HPDE6-E6E7 (cell line): ENCODE results near the gene ERVK3-1.
A peak's percentile ranks its signal among the peaks of the same experiment; 100 is the strongest.
"Not testable (repeated sequence)": the region's sequence is repeated elsewhere in the genome, so short reads cannot be mapped to it uniquely, and the experiment has no call there.

ENCODE experiments used
- DNase-seq: peaks from one replicate; pipeline ENCODE4 v3.0.0; 2011; ENCODE audit warnings: missing footprints; ENCODE audit errors: extremely low spot score

The ERVK3-1 gene

DNA sequence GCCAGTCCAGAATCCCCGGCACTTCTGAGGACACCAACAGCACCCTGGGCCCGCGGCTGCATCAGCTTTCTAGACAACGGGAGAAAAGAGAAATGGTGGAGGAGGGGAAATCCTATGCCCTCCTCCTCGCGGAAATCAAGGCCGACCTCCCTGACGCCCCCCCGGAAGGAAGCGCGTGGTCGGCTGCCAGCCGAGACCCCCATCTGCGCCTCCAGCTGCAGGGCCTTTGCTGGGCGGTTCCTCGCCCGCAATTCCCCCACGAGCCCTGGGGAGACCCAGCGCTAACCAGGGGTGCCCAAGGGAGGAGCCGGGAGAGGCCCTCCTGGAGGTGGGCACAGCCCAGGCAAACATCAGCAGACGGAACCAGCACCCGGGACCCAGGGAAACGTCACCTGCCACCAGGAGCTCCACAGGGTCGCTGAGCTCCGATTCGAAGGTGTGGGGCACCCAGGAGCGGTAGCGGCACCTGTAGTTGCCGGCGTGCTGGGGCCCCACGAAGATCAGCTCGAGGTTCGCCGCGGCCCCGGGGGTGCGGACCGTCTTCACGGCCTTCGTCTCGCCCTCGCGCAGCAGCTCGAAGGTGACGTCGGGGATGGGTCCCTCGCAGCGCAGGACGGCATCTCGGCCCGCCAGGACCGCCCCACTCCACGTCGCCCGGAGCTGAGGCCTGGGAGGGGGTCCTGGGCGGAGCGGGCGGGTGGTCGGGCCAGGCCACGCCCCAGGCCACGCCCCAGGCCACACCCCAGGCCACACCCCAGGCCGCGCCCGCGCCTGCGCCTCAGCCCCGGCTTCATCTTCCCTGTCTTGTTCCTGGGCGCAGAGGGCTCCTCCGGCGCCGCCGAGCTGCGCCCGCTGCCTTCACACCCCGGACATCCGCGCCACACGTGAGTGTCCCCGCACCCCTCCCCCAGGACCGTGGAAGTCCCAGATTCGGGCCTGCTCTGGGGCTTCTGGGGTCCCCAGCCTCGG lies 42.1 kb downstream of the ERVK3-1 start:
- peak; percentile 78 for DNase-seq

DNA sequence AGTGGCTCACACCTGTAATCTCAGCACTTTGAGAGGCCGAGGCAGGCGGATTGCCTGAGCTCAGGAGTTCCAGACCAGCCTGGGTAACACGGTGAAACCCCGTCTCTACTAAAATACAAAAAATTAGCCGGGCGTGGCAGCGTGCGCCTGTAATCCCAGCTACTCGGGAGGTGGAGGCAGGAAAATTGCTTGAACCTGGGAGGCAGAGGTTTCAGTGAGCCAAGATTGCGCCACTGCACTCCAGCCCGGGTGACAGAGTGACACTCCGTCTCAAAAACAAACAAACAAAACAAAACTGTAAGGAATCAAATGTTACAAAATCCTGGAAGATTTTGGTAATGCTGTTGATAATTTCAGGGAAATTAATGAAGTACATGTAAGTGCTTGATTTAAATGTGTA lies 42.9 kb downstream of the ERVK3-1 start:
- not testable (repeated sequence) for DNase-seq

DNA sequence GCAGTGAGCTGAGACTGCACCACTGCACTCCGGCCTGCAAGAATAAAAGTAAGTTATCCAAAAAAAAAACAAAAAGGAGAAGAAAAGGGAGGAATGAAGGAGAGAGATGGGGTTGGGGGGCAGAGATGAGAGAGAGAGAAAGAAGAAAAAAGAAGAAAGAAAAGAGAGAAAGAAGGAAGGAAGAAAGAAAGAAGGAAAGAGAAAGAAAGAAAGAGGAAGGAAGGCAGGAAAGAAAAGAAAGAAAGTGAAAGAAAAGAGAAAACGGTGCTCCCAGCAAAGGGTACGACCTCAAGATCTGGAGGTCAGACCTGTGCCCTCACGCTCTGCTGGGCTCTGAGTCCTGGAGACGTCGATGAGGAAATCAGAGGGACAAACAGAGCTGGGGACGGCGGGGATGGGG lies 44.4 kb downstream of the ERVK3-1 start:
- DNase-seq: no peak

DNA sequence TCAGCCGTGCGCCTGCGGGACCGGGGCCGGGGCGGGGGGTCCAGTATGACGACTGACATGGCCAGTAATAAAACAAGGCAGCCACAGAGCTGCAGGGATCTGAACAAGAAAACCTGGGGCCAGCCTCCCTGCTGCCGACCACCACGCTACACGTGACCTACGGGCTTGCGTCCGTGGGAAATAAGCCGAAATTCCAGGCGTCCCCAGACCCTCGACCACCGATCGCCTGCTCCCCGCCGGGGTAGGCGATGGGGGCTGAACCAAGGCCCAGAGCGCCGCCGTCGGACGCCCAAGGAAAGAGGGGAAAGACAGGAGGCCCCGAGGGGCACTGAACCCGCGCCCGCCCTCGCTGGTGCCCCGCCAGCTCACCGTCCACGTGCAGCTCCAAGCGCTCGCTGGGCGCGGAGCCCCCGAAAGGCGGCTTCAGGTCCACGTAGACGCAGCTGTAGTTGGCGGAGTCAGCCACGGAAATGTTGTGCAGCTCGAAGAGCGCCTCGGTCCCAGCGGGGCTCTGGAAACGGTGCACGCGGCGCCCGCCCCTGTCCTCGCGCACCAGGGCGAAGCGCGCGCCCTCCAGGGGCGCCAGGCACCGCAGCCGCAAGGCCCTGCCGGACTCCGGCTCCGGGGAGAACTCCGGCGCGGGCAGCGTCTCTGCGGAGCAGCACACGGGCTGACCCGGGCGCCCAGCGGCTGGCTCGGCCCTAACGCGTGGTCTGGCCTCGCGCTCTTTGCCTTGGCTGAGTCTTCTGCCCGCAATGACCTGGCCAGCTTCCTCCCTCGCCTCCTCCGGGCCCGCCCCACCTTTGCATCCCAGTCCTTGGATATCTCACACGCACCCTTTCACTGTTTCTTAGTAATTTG lies 45.1 kb downstream of the ERVK3-1 start:
- DNase-seq: no peak

DNA sequence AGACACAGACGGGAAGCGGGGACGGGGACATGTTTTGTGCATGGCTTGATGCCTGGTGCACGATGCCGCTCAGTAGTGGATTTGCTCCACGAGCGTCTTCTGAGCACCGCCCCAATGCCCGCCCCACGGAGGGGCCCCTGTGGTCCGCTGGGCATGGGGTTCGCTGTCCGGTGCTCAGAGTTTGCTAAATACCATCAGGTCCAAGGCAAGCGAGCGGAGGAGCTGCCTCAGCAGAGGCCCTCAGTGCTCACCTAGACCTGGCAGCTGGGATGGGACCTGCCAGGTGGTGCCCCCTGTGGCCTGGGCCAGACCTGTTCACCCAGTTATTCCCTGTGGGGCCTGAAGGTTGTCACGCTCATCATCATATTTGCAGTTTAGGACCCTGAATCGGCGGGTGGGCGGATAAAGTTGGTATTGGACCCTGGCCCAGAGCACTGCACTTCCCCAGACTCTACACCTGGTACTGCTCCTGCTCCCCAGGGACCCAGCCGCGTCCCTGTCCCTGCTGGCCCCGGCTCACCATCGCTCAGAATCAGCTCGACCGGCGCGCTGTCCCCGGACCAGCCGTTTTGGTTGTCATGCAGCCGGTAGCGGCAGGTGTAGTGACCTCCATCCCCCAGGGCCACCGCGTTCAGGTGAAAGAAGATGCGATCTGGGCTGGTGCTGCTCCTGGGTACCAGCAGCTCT lies 45.8 kb downstream of the ERVK3-1 start:
- no peak for DNase-seq

DNA sequence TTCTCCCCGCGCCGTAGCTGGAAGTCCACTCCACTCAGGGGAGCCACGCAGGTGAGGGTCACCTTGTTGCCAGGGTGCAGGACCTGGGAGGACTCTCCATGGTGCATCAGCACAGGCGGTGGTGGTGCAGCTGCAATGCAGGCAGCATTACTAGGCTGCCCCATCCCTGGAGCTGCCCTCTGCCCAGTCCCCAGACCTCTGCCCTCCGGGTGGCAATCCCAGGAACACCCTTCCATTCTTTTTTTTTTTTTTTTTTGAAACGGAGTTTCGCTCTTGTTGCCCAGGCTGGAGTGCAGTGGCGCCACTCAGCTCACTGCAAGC lies 46.3 kb downstream of the ERVK3-1 start:
- DNase-seq: no peak

DNA sequence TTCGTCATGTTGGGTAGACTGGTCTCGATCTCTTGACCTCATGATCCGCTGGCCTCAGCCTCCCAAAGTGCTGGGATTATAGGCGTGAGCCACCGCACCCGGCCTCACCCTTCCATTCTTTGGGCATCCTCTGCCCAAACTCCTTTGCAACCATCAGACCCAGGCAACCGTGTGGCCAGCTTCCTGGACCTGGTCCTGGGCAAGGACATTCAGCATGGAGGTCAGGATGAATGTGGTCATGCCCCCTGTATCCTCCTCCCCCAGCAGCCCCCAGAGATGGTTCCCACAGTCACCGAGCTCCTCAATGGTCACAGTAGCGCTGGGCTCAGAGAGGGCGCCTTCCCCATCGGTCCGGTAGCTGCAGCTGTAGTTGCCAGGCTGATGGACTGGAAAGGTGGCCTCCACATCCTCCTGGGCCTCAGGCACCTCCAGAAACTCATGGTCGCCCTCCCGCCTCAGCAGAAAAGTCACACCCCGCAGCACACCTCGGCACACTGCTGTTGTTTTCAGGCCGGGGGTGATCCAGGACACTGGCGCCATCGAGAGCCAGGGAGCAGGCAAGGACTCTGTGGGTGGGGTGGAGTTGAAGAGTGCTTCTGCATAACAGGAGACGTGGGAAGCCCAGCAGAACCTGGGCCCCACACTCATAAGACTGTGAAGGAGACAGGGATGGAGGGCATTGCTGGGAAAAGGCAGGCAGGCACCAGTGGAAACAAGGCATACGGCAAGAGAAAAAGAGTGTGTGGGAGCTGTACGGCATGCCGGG lies 47.0 kb downstream of the ERVK3-1 start:
- DNase-seq: no peak

DNA sequence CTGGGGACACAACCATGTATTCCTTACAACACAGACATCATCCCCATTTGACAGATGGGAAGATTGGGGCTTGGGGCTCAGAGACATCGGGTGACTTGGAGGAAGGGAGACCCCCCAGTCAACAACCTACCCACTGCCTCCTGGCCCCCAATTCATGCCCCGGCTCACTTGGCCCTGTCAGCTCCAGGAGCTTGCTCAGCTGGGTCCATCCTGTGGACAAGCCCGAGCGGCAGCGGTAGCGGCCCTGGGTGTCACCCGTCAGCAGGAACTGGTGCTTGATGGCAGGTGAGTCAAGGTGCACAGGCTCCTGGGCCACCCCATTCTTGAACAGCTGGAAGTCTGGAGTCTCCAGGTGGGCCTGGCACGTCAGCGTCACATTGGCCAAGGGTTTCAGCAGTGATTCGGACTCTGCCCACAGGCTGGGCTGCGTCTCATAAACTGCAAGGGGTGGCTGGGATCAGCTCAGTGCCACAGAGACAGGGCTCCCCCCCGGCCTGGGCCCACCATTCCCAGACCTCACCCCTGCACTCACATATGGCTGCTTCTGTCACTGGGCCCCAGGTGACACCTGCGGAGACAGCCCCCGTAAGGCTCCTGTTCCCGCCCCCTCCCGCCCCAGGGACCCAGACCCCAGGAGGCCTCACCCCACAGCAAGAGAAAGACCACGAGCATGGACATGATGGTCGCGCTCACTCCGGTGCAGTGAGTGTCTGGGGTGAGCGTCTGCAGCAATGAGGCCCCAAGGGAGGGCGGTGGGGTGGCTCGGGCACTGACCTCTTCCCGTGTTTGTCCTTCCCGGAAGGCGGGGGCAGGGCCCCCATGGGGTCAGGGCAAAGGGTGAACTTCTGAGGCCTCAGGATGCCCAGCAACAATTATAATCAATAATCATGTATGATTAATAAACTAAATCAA lies 47.8 kb downstream of the ERVK3-1 start, which contains the start of gene A1BG:
Gene A1BG (minus strand): TSS at position 733 of the 912 bp plus-strand sequence. CDS start 55 bp downstream, at position 678.
- DNase-seq: no peak

DNA sequence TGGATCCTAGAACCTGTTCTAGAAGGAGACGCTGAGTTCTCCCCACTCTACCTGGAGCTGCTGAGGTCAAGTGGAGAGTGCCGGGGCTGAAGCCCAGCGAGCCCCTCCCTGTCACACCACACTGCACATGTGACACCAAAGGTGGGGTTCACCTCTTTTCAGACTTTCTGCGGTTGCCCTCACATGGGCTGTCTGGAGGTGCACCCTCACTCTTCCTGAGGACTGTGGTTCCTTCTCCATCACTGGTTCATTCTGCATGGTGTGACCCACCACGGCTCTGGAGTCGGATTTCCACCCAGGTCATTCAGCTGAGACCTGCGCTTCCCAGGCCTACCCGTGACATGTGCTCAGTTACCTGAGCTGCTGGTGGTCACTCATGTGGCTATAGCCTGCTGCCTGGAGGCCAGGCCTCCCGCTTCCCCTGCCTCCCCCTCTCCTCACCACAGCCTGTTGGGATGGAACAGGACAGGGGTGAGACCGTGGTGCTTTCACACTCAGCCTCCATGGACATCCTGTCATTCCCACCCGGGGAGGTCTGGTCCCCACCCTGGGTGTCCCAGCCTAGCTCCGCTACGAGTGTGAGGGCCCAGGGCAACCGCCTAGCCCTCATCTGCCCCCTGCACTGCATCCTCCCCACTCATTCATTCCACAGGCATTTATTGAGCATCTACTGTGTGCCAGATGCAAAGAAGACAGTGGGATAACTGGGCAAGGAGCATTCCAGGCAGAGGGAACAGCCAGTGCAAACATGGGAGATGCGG lies 48.7 kb downstream of the ERVK3-1 start:
- DNase-seq: no peak

DNA sequence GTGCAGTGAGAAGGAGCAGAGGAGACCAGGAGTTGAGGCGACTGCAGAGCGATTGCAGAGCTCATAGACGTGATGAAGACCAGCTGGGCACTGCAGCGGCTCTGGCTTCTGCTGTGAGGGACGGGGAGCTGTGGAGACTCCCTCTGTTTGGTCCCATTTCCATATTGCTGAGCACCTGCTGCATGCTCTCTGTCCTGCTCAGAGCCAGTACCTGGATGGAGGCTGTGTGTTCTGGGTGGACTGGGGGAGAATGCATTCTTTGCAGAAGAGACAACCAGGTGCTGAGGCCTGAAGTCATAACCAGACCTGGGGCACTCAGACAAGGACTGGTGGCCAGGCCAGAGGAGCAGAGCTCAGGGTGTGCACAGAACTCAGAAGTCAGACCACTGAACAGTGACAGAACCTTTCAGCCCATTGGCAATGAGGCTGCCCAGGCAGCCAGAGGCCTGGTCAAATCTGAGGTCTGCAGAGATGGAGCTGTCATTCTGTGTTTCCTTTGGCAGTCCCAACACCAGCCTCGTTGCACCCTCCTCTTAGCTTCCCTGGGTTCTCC lies 49.4 kb downstream of the ERVK3-1 start:
- DNase-seq: no peak

DNA sequence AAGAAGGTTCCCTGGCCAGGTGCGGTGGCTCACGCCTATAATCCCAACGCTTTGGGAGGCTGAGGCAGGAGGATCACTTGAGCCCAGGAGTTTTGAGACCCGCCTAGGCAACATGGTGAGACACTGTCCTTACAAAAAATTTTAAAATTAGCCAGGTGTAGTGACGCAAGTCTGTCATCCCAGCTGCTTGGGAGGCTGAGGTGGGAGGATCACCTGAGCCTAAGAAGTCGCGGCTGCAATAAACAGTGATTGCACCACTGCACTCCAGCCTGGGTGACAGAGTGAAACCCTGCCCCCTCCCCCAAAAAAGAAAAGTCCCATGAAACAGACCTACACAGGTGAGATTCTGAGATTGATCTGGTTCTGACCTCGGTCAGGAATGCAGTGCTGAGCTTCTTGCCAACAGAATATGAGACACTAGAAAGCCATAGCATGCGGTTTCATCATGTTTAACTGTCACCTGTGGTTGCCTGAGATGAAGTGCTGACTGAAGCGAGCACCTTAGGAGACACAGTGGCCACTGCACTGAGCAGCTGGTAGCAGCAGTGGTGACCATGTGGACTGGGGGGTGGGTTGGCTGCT lies 50.1 kb downstream of the ERVK3-1 start:
- DNase-seq: no peak

DNA sequence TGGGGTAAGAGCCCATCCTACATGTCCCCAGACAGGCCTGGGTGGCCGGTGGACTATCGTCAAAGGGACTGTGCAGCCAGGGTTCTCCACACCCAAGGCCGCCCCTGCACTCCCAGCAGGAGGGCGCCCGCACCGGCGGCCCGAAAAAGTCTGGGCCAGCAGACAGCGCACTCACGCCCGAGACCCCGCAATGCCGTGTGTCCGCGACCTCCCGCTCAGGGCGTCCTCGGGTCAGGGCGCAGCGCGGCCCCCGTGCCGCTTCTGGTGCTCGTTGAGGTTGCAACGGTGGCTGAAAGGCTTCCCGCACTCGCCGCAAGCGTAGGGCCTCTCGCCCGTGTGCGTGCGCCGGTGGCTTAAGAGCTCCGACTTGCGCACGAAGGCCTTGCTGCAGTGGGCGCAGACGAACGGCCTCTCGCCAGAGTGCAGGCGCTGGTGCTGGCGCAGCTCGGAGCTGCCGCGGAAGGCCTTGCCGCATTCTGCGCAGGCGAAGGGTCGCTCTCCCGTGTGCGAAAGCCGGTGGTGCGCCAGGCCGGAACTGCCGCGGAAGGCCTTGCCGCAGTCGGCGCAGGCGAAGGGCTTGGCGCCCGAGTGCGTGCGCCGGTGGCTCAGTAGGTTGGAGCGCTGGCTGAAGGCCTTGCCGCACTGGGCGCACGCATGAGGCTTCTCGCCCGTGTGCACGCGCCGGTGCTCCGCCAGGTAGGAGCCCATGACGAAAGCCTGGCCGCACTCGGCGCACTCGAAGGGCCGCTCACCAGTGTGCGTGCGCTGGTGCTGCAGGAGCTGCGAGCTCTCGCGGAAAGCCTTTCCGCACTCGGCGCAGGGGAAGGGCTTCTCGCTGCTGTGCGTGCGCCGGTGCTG lies 51.0 kb downstream of the ERVK3-1 start:
- no peak for DNase-seq

DNA sequence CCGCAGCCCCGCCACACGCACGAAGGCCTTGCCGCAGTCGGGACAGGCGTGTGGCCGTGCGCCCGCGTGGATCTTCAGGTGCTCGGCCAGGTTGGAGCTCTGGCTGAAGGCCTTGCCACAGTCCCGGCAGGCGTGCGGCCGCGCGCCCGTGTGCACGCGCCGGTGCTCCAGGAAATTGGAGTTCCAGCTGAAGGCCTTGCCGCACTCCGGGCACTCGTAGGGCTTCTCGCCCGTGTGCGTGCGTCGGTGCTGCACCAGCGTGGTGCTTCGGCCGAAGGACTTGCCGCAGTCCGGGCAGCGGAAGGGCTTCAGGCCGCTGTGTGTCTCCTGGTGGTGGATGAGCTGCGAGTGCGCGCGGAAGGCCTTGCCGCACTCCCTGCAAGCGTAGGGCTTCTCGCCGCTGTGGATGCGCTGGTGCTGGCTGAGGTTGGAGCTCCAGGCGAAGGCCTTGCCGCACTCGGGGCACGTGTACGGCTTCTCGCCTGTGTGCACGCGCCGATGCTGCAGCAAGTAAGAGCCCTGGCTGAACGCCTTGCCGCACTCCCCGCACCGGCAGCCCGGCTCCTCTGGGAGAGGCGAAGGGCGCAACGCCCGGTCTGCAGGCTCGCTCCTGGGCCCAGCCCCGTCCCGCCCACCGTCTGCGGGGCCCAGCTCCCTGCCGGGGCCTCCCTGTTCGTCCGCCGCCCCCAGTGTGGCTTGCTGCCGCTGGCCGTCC lies 51.7 kb downstream of the ERVK3-1 start:
- DNase-seq: no peak

DNA sequence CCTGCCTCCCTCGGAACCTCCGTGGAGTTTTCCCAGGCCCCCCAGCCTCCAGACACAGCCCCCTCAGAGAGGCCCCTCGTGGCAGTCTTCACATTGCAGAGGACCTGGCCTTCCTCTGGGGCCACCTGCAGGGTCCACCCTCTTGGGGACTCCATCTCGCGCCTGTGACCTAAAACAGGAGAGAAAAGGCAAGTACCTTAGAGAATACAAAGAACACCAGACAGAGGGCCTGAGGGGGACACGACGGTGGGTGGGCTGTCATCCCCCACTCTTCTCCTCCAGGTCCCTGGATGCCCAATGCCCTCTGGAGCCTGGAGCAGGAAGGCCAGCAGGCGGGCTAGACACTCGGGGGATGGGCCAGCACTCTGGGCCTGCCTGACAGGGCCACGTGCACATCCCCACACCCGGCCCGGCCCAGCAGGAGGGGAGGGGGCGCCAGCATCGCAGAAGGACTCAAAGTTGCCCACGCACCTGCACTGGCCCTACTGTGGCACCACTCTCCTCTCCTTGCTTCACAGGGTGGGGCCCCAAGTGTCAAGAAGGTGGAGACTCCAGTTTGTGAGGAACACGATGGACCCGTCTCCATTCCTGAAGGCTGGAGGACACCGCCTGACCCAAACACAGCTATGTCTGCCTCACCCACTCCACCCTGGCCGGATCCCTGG lies 52.4 kb downstream of the ERVK3-1 start:
- no peak for DNase-seq

DNA sequence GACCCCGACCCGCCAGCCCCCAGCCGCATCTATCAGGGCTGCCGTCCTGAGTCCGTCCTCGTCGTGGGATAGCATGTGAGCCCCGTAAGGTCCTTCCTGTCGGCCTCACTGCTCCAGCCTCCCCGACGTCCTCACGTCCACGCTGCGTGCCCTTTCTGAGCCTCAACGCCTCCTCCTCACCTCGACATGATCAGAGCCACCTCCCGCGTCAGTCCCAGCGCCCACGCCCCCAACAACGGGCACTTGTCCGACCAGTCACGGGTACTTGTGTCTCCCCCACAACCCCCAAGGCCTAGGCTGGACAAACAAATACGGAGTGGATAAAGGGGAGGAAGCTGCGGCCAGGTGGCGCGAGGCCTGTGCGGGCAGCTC lies 56.7 kb downstream of the ERVK3-1 start:
- no peak for DNase-seq

DNA sequence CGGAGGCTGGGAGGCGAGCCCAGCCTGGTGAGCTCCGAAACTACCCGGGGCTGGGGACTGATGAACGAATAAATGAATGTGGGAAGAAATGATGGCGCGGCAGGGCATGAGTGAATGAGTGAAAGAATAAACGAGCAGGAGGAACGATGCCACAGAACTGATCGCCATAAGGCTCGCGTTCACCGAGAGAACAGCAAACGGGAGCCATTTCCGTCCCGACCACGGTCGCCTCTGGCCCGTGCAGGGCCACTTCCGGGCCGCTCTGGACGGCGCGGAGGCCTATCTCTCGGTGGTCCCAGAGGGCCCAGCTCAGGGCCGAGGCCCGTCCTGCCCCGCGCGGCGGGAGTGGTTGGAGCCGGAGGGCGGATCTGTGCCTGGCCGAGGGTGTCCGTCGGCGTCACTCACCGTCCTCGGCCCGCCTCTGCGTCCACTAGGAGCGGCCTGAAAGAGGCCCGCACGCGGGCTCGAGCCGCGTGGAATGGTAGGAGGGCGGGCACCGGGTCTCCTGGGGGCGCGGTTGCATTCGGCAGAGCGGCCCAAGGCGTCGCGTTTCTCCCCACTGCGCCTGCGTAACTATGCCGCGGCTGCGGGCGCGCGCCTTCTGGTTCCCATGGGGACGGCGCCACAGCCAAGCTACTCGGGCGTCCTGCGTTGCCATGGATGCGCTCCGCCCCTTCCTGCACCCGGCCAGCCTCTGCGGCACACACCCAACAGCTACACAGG lies 57.3 kb downstream of the ERVK3-1 start, which contains the start of gene ZNF497:
Gene ZNF497 (minus strand): TSS at position 480 of the 723 bp plus-strand sequence. CDS start 5,116 bp downstream, outside the sequence.
- DNase-seq: peak; percentile 98
